ENCODE results near the gene POU3F2.

POU3F2 gene

DNA sequence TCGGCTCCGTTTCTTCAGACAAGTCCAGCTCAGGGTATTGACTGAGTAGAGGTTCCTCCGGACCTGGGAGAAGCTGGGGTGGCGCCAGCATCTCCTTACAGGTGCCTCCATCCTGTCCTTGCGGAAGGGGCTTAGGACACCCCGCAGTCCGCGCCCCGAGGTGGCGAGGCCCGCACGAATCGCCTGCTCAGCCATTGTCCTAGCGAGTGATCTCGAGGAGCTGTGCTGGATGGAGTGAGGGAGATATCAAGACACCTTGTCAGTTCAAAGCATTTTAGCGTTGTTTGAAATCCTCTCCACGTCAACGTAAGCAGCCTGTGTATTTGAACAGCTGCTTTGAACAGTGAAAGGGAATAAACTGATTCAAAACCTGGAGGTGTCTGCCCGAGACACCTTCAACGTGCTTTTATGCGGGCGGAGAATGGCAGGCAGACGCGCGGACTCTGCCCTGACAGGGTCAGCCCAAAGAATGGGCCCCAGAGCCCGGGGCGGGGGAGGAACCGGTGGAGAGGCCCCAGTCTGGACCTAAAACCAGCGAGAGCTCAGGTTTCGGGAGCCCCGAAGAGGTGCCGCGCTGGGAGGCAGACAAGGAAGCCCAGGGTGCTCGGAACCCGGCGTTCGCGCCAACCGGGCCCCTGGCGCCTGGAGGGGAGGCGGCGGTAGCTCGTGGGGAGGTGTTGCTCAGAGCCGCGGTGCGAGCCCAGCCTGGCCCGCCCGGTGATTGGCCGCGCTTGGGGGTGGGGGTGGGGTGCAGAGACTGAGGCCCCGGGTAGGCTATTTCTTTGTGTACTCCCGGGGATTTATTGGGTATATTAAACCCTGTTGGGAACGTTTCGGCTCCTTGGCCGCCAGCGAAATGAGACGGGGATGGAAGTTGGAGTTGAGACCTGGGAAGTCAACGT is 3.1 kb upstream of the POU3F2 start:
- no peak for DNase-seq (ENCODE audit: low read depth)

GRCh38 chr6:98831959-98832283 is 2.5 kb upstream of the POU3F2 start:
- no peak for DNase-seq (ENCODE audit: low read depth)

DNA sequence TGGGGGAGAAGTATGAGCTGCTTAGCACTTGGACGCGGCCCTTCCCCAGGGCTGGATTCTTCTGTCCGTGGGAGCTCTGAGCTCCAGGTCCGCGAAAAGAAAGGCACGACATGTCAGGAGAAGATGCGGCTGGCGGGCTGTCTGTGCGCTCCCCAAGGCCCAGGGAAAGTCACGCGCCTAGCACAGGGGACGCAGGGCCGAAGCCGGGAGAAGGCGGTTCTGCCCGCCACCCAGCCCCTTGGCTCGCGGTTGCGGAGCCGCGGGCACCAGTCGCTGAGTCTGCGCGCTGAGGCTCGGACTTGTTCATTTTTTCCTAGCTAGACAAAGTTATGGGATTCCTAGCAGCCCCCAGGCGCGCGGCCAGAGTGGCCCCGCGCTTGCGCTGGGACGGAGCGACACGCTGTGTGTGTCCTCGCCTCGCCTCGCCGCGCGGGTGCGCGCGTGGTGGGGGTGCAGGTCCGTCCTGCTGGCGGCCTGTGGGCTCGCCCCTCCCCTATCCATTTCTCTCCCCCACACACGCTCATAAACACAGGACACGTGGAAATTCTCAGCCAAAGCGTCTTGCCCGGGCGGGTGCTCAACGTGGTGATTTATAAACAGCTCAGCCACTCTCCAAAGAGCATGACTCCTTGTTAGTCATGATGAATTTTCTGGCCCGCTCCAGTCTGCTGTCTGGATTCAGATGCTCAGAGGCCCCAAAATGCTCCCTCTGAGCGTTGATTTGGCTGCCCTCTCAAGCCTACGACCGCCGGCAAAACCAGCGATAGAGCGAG is 1.9 kb upstream of the POU3F2 start:
- no peak for DNase-seq (ENCODE audit: low read depth)

- DNase-seq (ENCODE audit: low read depth), result no peak
Observed at GRCh38 chr6:98833057-98833306, 1.4 kb upstream of the POU3F2 start.

GRCh38 chr6:98833307-98834059 is 891 bp upstream of the POU3F2 start:
- DNase-seq (ENCODE audit: low read depth), result no peak

GRCh38 chr6:98835149-98836024 is 1.0 kb downstream of the POU3F2 start:
- no peak for DNase-seq (ENCODE audit: low read depth)

- DNase-seq (ENCODE audit: low read depth), result no peak
Observed at GRCh38 chr6:98836025-98836961, 1.9 kb downstream of the POU3F2 start.

DNA sequence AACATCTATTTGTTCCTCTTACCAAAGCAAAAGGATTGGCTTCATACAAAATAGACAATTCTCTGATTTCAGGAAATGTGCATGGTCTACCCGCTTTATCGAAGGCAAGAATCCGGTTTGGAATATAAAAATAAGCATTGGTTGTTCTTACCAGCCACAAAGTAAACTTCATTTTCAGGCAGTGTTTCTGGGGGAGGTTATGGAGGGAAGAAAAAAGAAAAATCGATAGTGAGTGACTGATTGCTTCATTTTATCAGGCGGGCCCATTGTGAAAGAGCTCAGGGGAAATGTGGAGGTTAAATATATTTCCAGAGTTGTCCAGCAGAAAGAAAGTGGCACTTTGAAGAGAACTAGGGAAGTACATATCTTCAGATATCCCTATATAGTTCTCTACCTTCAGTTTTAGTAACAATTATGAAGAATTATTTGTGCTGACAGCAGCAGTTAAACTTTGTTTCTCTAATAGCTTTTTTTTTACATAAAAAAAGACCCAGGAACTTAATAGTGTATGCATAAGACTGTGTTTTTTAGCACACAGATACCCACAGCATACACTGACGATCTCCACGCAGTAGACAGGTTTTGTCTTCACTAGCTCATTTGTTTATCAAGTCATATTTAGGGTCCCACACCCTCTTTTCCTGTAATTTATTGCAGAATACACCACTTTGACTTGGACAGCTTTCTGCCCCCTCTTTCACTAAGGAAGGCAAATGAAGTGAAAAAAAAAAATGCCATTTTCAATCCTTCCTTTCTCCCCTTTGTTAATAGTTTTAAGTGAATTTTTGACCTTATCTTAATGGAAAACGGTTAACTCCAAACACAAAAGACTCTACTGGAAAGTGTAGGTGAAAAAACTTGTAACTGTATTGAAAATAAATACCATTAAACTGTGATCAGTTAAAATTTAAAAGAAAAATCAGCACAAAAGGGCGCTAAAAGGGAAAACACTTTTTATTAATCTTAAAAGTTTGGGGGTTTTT is 2.9 kb downstream of the POU3F2 start:
- no peak for DNase-seq (ENCODE audit: low read depth)

DNA sequence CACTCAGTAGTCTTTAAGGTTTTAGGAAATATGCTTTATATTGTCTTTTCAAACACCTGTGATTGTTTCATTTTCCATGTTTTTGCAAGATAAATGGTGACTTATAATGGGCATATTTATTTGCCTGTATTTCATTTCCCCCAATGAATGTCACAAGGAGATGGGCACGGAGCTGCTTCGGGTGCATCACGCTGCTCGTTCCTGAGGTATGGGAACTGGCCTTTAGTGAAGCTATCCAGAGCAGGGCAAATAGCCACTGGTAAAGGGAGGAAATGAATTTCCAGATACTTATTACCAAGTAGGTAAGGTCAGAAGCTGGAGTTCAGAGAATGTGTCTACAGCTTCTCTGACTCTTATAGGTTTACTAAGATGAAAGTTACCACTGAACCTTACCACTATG is 3.7 kb downstream of the POU3F2 start:
- no peak for DNase-seq (ENCODE audit: low read depth)

GRCh38 chr6:98838975-98839374 is 4.6 kb downstream of the POU3F2 start:
- no peak for DNase-seq (ENCODE audit: low read depth)

DNA sequence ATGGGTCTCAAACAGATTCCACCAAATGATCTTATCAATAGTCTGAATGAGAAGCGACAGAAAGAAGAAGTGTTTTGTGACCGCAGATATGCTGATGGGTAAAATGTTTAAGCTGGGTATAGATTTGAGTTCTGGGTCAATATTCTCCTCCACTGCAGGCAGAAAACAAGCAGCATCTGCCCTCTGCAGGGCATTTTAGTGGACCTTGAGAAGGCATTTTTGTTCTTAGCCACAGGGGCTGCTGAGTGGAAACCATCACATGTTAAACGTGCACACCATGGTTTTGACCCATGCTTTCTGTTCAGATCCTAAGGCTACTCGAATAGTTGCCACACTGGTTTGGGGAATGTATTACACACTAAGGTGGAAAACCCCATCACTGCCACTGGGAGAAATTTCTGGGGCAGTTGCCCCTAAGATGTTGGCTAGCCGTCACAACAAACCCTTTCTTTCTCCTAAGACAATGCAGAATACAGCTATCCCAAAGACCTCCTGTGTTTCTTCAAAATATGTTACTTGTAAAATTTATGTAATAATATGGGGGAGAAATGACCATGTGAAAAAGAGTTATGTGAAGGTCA is 5.5 kb downstream of the POU3F2 start:
- DNase-seq (ENCODE audit: low read depth), result no peak

DNA sequence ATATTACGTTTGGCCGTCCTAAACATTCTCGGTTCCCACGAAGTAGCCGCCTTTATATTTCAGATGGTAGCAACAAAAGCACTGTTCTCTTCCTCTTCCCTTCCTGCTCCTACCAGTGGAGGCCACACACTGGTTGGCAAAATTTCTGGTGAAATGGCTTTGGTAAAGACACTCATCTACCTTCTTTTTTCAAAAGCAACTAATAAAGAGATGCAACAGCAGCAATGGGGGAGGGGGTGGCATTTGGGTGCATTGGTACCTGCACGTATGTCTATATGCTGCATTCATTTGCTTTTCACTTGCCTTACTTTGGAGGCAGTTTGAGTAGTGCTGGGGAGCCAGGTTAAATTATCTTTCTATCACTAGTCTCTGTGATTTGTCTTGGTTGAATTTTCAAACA is 6.0 kb downstream of the POU3F2 start:
- DNase-seq (ENCODE audit: low read depth), result no peak

- no peak for DNase-seq (ENCODE audit: low read depth)
Observed at GRCh38 chr6:98840996-98841513, 6.7 kb downstream of the POU3F2 start.

DNA sequence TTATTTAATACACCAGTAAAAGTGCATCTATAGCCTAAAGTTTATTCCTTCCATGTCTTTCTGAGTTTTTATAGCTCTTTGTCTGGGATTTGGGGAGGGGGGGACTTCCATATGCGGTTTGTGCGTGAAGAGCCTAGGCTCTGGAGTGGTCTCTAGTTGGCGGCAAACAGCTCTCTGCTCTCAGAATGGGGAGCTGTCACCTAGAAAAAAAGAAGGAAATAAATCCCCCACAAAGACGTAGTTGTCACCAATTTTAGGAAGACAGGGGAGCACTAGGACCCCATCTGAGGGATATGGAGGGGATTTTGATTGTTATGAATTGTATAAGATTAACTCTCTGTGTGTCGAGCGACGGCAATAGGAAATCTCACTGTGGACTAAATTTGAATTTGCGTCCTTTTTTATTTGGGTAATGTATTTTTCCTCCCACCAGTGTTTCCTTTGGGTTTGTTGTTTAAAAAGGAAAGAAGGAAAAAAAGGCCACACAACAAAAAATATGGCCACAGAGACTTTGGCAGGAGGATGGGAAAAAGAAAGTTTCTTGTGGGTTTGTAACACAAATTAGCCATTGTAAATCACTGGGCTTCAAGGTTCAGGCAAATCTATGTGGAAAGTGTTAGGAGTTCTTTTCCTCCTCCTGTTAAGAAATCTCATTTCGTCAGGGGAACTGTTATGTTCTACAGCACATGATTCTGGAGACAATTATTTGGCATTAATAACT is 7.4 kb downstream of the POU3F2 start:
- DNase-seq (ENCODE audit: low read depth), result no peak

- no peak for DNase-seq (ENCODE audit: low read depth)
Observed at GRCh38 chr6:98842342-98843180, 8.2 kb downstream of the POU3F2 start.

GRCh38 chr6:98843271-98844243 is 9.2 kb downstream of the POU3F2 start:
- DNase-seq (ENCODE audit: low read depth), result no peak
